Ascending aorta (tissue), 2 donors: ENCODE results near the gene PGLYRP2. TPM values are rescaled to one million over a fixed set of nuclear protein-coding genes. Genes with fewer than 3 reads are reported as not detected.
A peak's percentile ranks its signal among the peaks of the same experiment; 100 is the strongest.

Experiments
- DNase-seq, 2 donors: peaks; one replicate each; pipeline ENCODE4 v3.0.0-alpha.2; 2019; ENCODE audit warnings: low spot score in 2 of 2
- H3K27ac ChIP-seq, 2 donors: fragments of 200-600 bp; sonication (generic); one replicate each; pipeline ENCODE4 v1.5.1; 2016 to 2017; ENCODE audit warnings: mild to moderate bottlenecking in 1 of 2
- H3K27me3 ChIP-seq: fragments of 200-600 bp; sonication (generic); one replicate; pipeline ENCODE4 v1.5.1; 2017
- H3K36me3 ChIP-seq, 2 donors: fragments of 200-600 bp; sonication (generic); one replicate each; pipeline ENCODE4 v1.5.1; 2016
- H3K4me1 ChIP-seq, 2 donors: fragments of 200-600 bp; sonication (generic); one replicate each; pipeline ENCODE4 v1.5.1; 2016 to 2017; ENCODE audit warnings: mild to moderate bottlenecking in 1 of 2
- H3K4me3 ChIP-seq, 2 donors: fragments of 200-600 bp; sonication (generic); one replicate each; pipeline ENCODE4 v1.5.1; 2016 to 2017; ENCODE audit warnings: mild to moderate bottlenecking in 1 of 2
- H3K9me3 ChIP-seq, 2 donors: fragments of 200-600 bp; sonication (generic); one replicate each; pipeline ENCODE4 v1.5.1; 2016
- CTCF ChIP-seq, 3 experiments: fragments of 200-600 bp in 2 of 3; fragments of 450-650 bp in 1 of 3; sonication (generic) in 2 of 3; IDR thresholded peaks; one replicate each; pipeline ENCODE4 v1.5.1; 2016 to 2019; ENCODE audit warnings: antibody characterized with exemption in 3 of 3, mild to moderate bottlenecking in 1 of 3, moderate library complexity in 1 of 3
- intact Hi-C: fragments of 100-400 bp; cut with DNase I; formaldehyde crosslinking; loops from one replicate; pipeline ENCODE4 v1.15.1; 2023
- total RNA-seq: library from RNA; depleted of rRNA; stranded (reverse); fragments of >200 nt; gene quantifications from one replicate; pipeline ENCODE4 v1.1.0, GENCODE V29; 2016

The PGLYRP2 gene
- total RNA-seq, 1 donor from 2014 or later: not detected

- H3K9me3 ChIP-seq: no peaks in the 10 kb centered on the region
- DNase-seq: no peak
- H3K36me3 ChIP-seq: no peaks in the 10 kb centered on the region
- peak overlapping the region; percentile 64 to 86 for H3K27ac ChIP-seq
- intact Hi-C loops: loop anchor here (2.0 to 5.0 kb wide), 6 partner anchors 18 to 343 kb away; partner anchors contain the start of genes AKAP8L and SYDE1
- peaks cover 11 to 30% of the 10 kb centered on the region in 2 donors for H3K4me1 ChIP-seq
- no peak for TF ChIP-seq CTCF (IDR thresholded peaks at IDR 0.05)
- H3K4me3 ChIP-seq: no peak overlapping the region
- no peaks in the 10 kb centered on the region for H3K27me3 ChIP-seq
Measured at GRCh38 chr19:15450528-15450890, 28.8 kb downstream of the PGLYRP2 start.

GRCh38 chr19:15449620-15450527 lies 29.4 kb downstream of the PGLYRP2 start, which contains the start of gene WIZ:
Gene WIZ (minus strand): TSS chr19:15449956. CDS start chr19:15448307, 1,649 bp downstream.
- peak within 1 kb of the TSS; percentile 64 to 86 for H3K27ac ChIP-seq
- no peaks in the 10 kb centered on the region for H3K9me3 ChIP-seq
- H3K27me3 ChIP-seq: no peaks in the 10 kb centered on the region
- no peaks in the 10 kb centered on the region for H3K36me3 ChIP-seq
- DNase-seq: peak; percentile 43 to 94
- H3K4me3 ChIP-seq: peak within 1 kb of the TSS; percentile 53 to 89
- intact Hi-C loops: loop anchor here (2.0 to 5.0 kb wide), 7 partner anchors 17 to 343 kb away; partner anchors contain the start of genes AKAP8L and SYDE1
- peaks cover 17 to 36% of the 10 kb centered on the region in 2 donors for H3K4me1 ChIP-seq
- no peak for TF ChIP-seq CTCF (IDR thresholded peaks at IDR 0.05)

- no peaks in the 10 kb centered on the region for H3K36me3 ChIP-seq
- H3K27ac ChIP-seq: peak overlapping the region; percentile 52 to 86
- H3K27me3 ChIP-seq: no peaks in the 10 kb centered on the region
- H3K9me3 ChIP-seq: no peaks in the 10 kb centered on the region
- H3K4me3 ChIP-seq: peak overlapping the region; percentile 53 to 89
- TF ChIP-seq CTCF (IDR thresholded peaks at IDR 0.05): no peak
- H3K4me1 ChIP-seq: peaks cover 17 to 45% of the 10 kb centered on the region in 2 donors
- intact Hi-C loops: loop anchor here (5.0 kb wide), 1 partner anchor 197 kb away; no protein-coding TSS in a partner anchor
- no peak for DNase-seq
Measured at GRCh38 chr19:15448778-15449619, 30.3 kb downstream of the PGLYRP2 start.

GRCh38 chr19:15448044-15448777 lies 31.1 kb downstream of the PGLYRP2 start:
- H3K9me3 ChIP-seq: no peaks in the 10 kb centered on the region
- H3K4me1 ChIP-seq: peaks cover 17 to 51% of the 10 kb centered on the region in 2 donors
- peak overlapping the region in 1 of 2 donors; percentile 86 for H3K27ac ChIP-seq
- no peaks in the 10 kb centered on the region for H3K36me3 ChIP-seq
- no peaks in the 10 kb centered on the region for H3K27me3 ChIP-seq
- H3K4me3 ChIP-seq: peak overlapping the region in 1 of 2 donors; percentile 89
- DNase-seq: no peak
- intact Hi-C loops: loop anchor here (5.0 kb wide), 1 partner anchor 196 kb away; no protein-coding TSS in a partner anchor
- TF ChIP-seq CTCF (IDR thresholded peaks at IDR 0.05): no peak

- Histone ChIP-seq H3K4me1 (peaks cover 17 to 43% of the 10 kb centered on the region in 2 donors), H3K36me3 (no peaks in the 10 kb centered on the region), H3K9me3 (no peaks in the 10 kb centered on the region), H3K27me3 (no peaks in the 10 kb centered on the region), H3K4me3 (no peak overlapping the region), H3K27ac (peak overlapping the region in 1 of 2 donors; percentile 10)
- DNase-seq: no peak
- TF ChIP-seq CTCF (IDR thresholded peaks at IDR 0.05): no peak
- intact Hi-C loops: loop anchor here (5.0 kb wide), 1 partner anchor 195 kb away; no protein-coding TSS in a partner anchor
Measured at GRCh38 chr19:15447057-15447456, 32.2 kb downstream of the PGLYRP2 start.
